ENCODE measurements around the gene TOR1AIP2.
"Not testable (repeated sequence)": the region's sequence is repeated elsewhere in the genome, so short reads cannot be mapped to it uniquely, and the experiment has no call there.

DNA sequence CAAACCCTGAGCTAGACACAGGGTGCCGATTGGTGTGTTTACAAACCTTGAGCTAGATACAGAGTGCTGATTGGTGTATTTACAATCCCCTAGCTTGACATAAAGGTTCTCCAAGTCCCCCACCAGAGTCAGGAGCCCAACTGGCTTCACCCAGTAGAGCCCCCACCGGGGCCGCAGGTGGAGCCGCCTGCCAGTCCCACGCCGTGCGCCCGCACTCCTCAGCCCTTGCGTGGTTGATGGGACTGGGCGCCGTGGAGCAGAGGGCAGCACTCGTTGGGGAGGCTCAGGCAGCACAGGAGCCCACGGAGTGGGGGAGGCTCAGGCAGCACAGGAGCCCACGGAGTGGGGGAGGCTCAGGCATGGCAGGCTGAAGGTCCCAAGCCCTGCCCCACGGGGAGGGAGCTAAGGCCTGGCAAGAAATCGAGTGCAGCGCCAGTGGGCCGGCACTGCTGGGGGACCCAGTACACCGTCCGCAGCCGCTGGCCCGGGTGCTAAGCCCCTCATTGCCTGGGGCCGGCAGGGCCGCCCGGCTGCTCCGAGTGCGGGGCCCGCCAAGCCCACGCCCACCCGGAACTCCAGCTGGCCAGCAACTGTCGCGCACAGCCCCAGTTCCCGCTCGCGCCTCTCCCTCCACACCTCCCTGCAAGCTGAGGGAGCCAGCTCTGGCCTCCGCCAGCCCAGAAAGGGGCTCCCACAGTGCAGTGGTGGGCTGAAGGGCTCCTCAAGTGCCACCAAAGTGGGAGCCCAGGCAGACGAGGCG is 40.7 kb downstream of the TOR1AIP2 start:
- TF ChIP-seq, protein P1, sequence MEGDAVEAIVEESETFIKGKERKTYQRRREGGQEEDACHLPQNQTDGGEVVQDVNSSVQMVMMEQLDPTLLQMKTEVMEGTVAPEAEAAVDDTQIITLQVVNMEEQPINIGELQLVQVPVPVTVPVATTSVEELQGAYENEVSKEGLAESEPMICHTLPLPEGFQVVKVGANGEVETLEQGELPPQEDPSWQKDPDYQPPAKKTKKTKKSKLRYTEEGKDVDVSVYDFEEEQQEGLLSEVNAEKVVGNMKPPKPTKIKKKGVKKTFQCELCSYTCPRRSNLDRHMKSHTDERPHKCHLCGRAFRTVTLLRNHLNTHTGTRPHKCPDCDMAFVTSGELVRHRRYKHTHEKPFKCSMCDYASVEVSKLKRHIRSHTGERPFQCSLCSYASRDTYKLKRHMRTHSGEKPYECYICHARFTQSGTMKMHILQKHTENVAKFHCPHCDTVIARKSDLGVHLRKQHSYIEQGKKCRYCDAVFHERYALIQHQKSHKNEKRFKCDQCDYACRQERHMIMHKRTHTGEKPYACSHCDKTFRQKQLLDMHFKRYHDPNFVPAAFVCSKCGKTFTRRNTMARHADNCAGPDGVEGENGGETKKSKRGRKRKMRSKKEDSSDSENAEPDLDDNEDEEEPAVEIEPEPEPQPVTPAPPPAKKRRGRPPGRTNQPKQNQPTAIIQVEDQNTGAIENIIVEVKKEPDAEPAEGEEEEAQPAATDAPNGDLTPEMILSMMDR (IDR thresholded peaks at IDR 0.05): not testable (repeated sequence)
- TF ChIP-seq POLR2A (IDR thresholded peaks at IDR 0.05): not testable (repeated sequence)
